Measurements from ENCODE around the gene LYRM7.

GRCh38 chr5:131245312-131245711 lies 74.6 kb downstream of the LYRM7 start:
- TF ChIP-seq ZNF544 (tag by site-specific recombination; IDR thresholded peaks at IDR 0.05) (no peak), YY1 (tag by site-specific recombination; IDR thresholded peaks at IDR 0.05) (no peak), ZNF558 (tag by site-specific recombination; IDR thresholded peaks at IDR 0.05) (no peak), HIC1 (tag by site-specific recombination; IDR thresholded peaks at IDR 0.05) (no peak), PRDM1 (tag by site-specific recombination; IDR thresholded peaks at IDR 0.05) (no peak), GLIS2 (tag by site-specific recombination; IDR thresholded peaks at IDR 0.05) (no peak), KLF1 (tag by site-specific recombination; IDR thresholded peaks at IDR 0.05) (no peak), ZNF175 (tag by site-specific recombination; IDR thresholded peaks at IDR 0.05) (no peak)
- TF ChIP-seq, protein P1, sequence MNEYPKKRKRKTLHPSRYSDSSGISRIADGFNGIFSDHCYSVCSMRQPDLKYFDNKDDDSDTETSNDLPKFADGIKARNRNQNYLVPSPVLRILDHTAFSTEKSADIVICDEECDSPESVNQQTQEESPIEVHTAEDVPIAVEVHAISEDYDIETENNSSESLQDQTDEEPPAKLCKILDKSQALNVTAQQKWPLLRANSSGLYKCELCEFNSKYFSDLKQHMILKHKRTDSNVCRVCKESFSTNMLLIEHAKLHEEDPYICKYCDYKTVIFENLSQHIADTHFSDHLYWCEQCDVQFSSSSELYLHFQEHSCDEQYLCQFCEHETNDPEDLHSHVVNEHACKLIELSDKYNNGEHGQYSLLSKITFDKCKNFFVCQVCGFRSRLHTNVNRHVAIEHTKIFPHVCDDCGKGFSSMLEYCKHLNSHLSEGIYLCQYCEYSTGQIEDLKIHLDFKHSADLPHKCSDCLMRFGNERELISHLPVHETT (tag by site-specific recombination; IDR thresholded peaks at IDR 0.05) = no peak
- TF ChIP-seq, protein P2, sequence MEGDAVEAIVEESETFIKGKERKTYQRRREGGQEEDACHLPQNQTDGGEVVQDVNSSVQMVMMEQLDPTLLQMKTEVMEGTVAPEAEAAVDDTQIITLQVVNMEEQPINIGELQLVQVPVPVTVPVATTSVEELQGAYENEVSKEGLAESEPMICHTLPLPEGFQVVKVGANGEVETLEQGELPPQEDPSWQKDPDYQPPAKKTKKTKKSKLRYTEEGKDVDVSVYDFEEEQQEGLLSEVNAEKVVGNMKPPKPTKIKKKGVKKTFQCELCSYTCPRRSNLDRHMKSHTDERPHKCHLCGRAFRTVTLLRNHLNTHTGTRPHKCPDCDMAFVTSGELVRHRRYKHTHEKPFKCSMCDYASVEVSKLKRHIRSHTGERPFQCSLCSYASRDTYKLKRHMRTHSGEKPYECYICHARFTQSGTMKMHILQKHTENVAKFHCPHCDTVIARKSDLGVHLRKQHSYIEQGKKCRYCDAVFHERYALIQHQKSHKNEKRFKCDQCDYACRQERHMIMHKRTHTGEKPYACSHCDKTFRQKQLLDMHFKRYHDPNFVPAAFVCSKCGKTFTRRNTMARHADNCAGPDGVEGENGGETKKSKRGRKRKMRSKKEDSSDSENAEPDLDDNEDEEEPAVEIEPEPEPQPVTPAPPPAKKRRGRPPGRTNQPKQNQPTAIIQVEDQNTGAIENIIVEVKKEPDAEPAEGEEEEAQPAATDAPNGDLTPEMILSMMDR (tag by site-specific recombination; IDR thresholded peaks at IDR 0.05) = no peak
